H1 (cell line): ENCODE measurements around the gene ADCY7. TPM values are rescaled to one million over a fixed set of nuclear protein-coding genes. Genes with fewer than 3 reads are reported as not detected.

ENCODE experiments used
- polyA plus RNA-seq, 7 experiments: library from polyadenylated mRNA; depleted of rRNA in 3 of 7; stranded (reverse) in 5 of 7; unstranded in 2 of 7; fragments of >200 nt in 5 of 7; fragments of 200-250 nt in 2 of 7; gene quantifications; 1 replicate in 5 of 7; 2 replicates in 1 of 7; 4 replicates in 1 of 7; pipeline versions ENCODE4 v1.2.1 to v1.2.3, GENCODE V29; 2011 to 2013; ENCODE audit warnings: missing spikeins in 2 of 7, mixed read lengths in 2 of 7
- total RNA-seq: library from RNA; stranded (reverse); fragmentation: NEBNext Ultra II Directional; extraction: Animal tissue kit (Norgen Biotek cat#: 25700); gene quantifications from 2 replicates; pipeline ENCODE4 v1.2.1, GENCODE V29; 2021
- TF ChIP-seq, protein P1 (sequence below): fragments of 300-600 bp; sonication (generic); IDR thresholded peaks from 2 replicates; pipeline ENCODE4 v1.7.1; 2012; ENCODE audit warnings: low read length, moderate library complexity, mild to moderate bottlenecking, inconsistent platforms; ENCODE audit not compliant: insufficient replicate concordance

Gene ADCY7
- total and polyA plus RNA-seq, 2 of the 8 experiments (the other 6 are each of a cell fraction or from before 2014, with no cell fraction given): 2.4 to 5.1 TPM

DNA sequence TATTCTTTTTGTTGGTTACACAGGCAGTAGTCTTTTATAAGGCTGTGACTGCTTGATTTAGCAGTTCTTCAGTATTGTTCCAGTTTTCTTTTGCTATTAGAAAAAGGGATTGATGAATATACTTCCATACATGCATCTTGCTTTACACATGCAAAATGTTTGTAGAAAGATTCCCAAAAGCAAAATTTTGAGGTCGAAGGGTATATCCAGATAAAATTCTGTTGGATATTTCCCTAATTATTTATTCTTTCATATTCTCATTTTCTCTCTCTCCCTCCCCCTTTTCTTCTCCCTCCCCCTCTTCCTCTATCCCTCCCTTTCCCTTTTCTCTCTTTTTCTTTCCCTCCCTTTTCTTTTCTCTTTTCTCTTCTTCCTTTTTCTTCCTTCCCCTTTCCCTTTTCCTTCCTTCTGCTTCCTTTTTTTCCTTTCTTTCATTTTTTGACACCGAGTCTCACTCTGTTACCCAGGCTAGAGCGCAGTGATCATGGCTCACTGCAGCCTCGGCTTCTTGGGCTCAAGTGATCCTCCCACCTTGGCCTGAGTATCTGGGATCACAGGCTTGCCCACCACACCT lies 46.9 kb upstream of the ADCY7 start (continued):
- TF ChIP-seq, protein P1, sequence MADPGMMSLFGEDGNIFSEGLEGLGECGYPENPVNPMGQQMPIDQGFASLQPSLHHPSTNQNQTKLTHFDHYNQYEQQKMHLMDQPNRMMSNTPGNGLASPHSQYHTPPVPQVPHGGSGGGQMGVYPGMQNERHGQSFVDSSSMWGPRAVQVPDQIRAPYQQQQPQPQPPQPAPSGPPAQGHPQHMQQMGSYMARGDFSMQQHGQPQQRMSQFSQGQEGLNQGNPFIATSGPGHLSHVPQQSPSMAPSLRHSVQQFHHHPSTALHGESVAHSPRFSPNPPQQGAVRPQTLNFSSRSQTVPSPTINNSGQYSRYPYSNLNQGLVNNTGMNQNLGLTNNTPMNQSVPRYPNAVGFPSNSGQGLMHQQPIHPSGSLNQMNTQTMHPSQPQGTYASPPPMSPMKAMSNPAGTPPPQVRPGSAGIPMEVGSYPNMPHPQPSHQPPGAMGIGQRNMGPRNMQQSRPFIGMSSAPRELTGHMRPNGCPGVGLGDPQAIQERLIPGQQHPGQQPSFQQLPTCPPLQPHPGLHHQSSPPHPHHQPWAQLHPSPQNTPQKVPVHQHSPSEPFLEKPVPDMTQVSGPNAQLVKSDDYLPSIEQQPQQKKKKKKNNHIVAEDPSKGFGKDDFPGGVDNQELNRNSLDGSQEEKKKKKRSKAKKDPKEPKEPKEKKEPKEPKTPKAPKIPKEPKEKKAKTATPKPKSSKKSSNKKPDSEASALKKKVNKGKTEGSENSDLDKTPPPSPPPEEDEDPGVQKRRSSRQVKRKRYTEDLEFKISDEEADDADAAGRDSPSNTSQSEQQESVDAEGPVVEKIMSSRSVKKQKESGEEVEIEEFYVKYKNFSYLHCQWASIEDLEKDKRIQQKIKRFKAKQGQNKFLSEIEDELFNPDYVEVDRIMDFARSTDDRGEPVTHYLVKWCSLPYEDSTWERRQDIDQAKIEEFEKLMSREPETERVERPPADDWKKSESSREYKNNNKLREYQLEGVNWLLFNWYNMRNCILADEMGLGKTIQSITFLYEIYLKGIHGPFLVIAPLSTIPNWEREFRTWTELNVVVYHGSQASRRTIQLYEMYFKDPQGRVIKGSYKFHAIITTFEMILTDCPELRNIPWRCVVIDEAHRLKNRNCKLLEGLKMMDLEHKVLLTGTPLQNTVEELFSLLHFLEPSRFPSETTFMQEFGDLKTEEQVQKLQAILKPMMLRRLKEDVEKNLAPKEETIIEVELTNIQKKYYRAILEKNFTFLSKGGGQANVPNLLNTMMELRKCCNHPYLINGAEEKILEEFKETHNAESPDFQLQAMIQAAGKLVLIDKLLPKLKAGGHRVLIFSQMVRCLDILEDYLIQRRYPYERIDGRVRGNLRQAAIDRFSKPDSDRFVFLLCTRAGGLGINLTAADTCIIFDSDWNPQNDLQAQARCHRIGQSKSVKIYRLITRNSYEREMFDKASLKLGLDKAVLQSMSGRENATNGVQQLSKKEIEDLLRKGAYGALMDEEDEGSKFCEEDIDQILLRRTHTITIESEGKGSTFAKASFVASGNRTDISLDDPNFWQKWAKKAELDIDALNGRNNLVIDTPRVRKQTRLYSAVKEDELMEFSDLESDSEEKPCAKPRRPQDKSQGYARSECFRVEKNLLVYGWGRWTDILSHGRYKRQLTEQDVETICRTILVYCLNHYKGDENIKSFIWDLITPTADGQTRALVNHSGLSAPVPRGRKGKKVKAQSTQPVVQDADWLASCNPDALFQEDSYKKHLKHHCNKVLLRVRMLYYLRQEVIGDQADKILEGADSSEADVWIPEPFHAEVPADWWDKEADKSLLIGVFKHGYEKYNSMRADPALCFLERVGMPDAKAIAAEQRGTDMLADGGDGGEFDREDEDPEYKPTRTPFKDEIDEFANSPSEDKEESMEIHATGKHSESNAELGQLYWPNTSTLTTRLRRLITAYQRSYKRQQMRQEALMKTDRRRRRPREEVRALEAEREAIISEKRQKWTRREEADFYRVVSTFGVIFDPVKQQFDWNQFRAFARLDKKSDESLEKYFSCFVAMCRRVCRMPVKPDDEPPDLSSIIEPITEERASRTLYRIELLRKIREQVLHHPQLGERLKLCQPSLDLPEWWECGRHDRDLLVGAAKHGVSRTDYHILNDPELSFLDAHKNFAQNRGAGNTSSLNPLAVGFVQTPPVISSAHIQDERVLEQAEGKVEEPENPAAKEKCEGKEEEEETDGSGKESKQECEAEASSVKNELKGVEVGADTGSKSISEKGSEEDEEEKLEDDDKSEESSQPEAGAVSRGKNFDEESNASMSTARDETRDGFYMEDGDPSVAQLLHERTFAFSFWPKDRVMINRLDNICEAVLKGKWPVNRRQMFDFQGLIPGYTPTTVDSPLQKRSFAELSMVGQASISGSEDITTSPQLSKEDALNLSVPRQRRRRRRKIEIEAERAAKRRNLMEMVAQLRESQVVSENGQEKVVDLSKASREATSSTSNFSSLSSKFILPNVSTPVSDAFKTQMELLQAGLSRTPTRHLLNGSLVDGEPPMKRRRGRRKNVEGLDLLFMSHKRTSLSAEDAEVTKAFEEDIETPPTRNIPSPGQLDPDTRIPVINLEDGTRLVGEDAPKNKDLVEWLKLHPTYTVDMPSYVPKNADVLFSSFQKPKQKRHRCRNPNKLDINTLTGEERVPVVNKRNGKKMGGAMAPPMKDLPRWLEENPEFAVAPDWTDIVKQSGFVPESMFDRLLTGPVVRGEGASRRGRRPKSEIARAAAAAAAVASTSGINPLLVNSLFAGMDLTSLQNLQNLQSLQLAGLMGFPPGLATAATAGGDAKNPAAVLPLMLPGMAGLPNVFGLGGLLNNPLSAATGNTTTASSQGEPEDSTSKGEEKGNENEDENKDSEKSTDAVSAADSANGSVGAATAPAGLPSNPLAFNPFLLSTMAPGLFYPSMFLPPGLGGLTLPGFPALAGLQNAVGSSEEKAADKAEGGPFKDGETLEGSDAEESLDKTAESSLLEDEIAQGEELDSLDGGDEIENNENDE: no peak
